Raji (cell line): ENCODE results near the gene STAG1.

Source experiments
- POLR2A ChIP-seq: IDR thresholded peaks from 2 replicates; pipeline ENCODE4 v1.6.1; 2011; ENCODE audit warnings: low read depth, low read length, control low read depth; ENCODE audit not compliant: insufficient read depth

Gene STAG1

DNA sequence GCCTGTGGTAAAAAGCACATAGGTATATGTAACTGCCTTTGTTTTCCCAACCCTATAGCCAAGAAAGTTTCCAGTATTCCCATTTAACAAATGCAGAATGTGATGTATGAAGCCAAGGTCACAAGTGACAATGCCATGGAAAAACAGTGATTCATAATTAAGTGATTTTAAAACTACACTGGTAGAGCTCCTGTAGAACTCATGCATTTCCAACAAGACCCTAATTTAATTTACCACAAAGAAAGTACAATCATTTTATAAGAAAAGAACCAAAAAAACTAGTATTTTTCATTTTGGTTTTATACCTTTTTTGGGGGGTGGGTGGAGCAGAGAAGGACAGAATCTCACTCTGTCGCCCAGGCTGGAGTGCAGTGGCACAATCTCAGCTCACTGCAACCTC lies 82.0 kb downstream of the STAG1 start:
- TF ChIP-seq POLR2A: no peak

DNA sequence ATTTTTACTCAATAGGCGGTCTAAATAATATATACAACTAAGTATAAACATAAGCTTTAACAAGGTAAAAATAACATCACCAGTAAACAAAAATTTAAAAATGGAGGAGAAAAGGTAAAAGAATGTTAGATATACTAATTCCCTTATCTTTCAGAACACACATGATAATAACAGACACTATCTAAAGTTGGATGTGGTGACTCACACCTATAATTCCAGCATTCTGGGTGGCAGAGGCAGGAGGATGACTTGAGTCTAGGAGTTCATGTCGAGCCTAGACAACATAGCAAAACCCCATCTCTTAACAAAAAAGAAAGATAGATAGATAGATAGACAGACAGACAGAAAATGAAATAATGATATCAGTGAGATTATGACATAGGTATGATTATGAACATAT lies 85.1 kb downstream of the STAG1 start:
- TF ChIP-seq POLR2A: no peak

DNA sequence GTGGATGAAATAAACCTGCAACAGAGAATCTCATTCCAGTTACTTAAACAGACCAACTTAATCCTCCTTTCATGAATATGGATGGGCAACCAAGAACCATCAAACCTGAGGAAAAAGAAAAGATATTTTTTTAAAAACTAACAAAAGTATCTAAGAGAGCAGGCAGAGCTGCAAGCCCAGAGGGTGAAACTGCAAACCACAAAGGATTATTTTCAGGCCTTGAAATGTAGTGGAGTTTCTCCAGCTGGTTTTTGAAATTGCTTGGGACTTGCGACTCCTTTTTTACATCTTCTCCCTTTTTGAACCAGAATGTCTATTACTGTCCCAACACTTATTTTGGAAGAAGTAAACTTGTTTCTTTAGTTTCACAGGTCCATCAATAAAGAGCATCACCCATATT lies 87.4 kb downstream of the STAG1 start:
- TF ChIP-seq POLR2A: no peak

- no peak for TF ChIP-seq POLR2A
Observed at GRCh38 chr3:136661282-136661681, 90.9 kb downstream of the STAG1 start.

DNA sequence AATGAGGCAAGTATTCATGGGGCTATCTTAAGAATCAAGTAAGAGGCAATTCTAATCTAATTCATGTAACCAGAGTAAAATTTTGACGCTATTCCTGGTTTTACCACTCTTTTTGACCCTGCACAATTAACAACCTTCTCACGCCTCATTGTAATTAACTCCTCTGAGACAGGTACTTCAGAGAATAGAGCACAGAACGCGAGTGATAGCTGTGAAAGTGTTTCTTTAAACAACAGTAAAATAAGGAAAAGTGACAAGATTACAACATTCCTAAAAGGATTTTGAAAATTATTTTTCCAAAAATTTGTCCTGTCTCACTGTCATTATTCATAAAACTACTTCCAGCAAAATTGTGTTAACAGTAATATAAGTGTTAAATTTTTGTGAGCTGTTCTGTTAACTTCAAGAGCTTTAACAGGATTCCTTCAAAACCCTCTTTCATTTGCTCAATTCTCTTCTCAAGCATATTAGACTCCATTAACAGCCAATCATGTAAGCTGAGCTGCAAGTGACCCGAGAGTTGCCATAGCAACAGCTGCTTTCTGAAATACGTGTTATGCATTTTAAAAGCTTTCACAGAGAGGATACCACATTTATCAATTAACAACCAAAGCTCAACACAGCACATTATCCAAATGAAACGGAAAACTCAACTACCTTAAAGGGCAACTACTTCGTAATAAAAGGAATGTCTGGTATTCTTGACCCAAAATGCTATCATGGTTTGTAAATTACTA lies 93.1 kb downstream of the STAG1 start:
- no peak for TF ChIP-seq POLR2A

DNA sequence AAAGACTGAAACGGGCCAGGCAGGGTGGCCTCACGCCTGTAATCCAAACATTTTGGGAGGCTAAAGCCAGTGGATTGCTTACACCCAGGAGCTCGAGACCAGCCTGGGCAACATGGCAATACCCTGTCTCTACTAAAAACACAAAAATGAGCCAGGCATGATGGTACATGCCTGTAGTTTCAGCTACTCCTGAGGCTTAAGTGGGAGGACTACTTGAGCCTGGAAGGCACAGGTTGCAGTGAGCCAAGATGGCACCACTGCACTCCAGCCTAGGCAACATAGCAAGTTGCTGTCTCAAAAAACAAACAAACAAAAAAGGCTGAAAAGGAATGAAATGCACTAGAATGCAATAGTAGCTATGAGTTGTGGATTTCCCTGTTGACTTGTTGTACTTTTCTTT lies 94.7 kb downstream of the STAG1 start:
- TF ChIP-seq POLR2A: no peak

DNA sequence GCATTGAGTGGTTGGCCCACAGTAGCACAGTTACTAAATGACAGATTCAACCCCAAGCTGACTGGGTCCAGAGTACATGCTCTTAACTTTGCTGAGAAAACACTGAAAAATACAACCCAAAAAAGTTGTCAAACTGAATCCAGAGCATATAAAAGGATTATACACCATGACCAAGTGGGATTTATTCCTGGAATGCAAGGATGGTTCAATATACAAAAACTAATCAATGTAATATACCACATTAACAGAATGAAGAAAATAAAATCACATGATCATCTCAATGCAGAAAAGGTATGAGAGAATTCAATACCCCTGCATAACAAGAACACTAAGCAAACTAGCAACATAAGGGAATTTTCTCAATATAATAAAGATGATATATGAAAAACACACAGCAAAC lies 98.5 kb downstream of the STAG1 start:
- no peak for TF ChIP-seq POLR2A

DNA sequence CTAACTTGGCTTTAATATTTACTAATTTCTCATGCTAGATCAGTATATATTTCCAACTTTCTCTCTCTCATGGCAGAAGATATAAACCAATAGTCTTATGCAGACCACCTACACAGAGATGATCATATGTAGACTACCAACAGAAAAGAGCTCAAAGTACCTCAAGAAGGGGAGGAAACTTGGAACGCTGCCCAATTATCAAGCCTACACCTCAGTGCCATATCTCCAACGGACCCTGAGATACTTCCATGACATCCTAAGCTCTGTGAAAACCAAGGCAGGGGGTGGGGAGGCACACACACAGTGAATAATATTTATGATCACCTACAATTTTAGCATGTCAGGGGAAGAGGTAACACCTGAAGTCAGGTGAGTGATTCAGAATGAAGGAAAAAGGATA lies 100.6 kb downstream of the STAG1 start:
- TF ChIP-seq POLR2A: no peak

DNA sequence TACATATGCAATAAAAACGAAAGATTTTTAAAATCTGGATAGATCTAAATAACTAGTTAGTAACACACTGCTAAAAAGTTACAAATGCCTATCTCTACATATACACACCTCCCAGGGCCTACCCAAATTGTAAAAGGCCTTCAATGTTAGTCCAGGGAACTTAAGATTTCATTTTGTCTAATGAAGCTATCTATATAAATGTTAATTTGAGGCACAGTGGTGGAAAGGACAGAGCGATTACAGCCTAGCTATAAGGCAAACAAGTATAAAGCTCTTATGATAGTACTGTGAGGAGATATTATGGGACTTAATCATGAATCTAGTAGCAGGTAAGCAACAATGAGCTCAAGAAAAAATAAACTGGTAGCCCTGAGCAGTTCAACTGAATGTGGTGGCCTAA lies 101.7 kb downstream of the STAG1 start:
- no peak for TF ChIP-seq POLR2A

- no peak for TF ChIP-seq POLR2A
Observed at GRCh38 chr3:136645915-136646314, 106.3 kb downstream of the STAG1 start.

DNA sequence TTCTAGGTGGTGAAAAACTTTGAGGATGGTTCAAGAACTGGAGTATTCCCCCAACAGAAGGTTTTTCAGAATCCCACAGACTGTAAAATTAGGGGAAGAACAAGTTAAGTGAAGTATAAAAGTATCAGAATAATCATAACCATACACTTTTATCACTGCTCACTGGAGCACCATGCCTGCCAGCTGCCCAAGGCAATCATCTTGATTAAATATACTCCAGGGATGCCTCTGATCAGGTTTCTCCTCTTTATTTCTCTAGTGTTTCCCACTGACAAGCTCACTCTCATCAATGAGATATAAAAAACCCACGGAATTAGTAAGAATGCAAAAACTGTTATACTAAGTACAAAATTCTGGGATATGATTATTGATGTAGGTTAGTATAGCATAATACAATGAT lies 108.0 kb downstream of the STAG1 start:
- TF ChIP-seq POLR2A: no peak

- TF ChIP-seq POLR2A: no peak
Observed at GRCh38 chr3:136642711-136643110, 109.5 kb downstream of the STAG1 start.

GRCh38 chr3:136639069-136639468 lies 113.1 kb downstream of the STAG1 start:
- TF ChIP-seq POLR2A: no peak

GRCh38 chr3:136637176-136637575 lies 115.0 kb downstream of the STAG1 start:
- TF ChIP-seq POLR2A: no peak

DNA sequence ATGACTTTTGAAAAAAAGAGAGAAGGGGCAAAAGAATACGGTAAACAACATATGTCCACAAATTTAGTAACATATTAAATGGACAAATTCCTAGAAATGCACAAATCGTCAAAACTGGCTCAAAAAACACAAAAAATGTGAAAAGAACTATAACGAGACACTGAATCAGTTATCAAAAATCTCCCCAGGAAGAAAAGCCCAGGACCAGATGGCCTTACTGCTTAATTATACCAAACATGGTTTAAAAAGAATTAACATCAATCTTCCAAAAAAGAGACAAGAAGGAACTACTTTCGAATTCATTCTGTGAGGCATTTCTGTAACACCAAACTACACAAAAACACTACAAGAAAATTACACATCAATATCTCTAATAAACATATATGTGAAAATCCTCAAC lies 117.4 kb downstream of the STAG1 start:
- TF ChIP-seq POLR2A: no peak

GRCh38 chr3:136632625-136633081 lies 119.5 kb downstream of the STAG1 start:
- no peak for TF ChIP-seq POLR2A

DNA sequence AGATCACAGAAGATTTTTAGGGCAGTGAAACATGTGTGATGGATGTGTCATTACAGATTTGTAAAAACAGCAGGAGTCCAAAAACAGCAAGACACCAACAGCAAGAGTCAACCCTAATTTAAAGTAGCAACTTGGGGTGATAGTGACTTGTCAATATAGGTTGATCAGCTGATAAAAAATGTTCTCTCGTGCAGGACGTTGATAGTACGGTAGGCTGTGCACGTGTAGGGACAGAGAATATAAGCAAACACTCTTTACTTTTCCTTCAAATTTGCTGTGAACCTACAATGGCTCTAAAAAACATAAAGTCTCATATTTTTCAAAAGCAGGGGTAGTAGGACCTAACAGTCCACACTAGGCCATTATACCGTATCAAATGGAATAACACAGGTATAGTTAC lies 120.8 kb downstream of the STAG1 start:
- TF ChIP-seq POLR2A: no peak

GRCh38 chr3:136630915-136631314 lies 121.3 kb downstream of the STAG1 start:
- no peak for TF ChIP-seq POLR2A

- TF ChIP-seq POLR2A: no peak
Observed at GRCh38 chr3:136626493-136626892, 125.7 kb downstream of the STAG1 start.
